DND-41 (cell line): ENCODE measurements around the gene PANK1.

Experiments
- EZH2 ChIP-seq: IDR thresholded peaks from 3 replicates; pipeline ENCODE4 v1.6.1; 2012; ENCODE audit warnings: borderline replicate concordance, low read depth, mild to moderate bottlenecking, moderate library complexity, low read length, inconsistent platforms; ENCODE audit not compliant: severe bottlenecking
- TF ChIP-seq, protein P1 (sequence below): IDR thresholded peaks from 2 replicates; pipeline ENCODE4 v1.5.1; 2012; ENCODE audit warnings: borderline replicate concordance, low read length, moderate library complexity, mild to moderate bottlenecking; ENCODE audit not compliant: poor library complexity, severe bottlenecking; ENCODE audit errors: extremely low read depth

DNA sequence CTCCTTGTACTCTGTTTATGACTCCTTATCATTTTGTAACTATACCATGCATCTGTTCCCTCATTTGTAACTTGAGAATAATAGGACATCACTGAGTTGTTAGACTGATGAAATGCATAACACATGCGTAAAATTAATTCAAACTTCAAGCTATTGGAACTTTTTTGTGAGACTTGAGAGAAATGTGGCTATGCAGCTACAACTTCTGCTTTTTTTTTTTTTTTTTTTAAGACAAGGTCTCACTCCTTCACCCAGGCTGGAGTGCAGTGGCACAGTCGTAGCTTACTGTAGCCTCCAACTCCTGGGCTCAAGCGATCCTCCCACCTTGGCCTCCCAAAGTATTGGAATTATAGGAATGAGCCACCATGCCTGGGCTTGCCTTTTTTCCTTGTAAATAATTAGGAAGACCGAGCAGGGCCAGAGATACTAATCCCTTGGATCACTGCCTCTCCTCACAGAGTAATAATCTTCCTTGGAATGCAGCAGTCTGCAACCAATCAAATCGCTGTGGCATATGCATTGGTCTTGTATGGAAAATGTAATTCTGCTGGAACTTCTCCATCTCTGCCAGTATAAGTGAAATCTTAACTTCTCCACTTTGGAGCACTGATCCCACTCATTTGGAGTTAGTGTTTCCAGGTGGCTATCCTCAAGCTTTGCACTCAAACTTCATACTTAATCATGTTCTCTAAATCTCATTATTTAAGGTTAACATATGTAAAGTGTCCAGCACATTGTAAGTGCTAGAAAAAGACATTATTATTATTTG, 2.0 kb upstream of the PANK1 start:
- TF ChIP-seq, protein P1, sequence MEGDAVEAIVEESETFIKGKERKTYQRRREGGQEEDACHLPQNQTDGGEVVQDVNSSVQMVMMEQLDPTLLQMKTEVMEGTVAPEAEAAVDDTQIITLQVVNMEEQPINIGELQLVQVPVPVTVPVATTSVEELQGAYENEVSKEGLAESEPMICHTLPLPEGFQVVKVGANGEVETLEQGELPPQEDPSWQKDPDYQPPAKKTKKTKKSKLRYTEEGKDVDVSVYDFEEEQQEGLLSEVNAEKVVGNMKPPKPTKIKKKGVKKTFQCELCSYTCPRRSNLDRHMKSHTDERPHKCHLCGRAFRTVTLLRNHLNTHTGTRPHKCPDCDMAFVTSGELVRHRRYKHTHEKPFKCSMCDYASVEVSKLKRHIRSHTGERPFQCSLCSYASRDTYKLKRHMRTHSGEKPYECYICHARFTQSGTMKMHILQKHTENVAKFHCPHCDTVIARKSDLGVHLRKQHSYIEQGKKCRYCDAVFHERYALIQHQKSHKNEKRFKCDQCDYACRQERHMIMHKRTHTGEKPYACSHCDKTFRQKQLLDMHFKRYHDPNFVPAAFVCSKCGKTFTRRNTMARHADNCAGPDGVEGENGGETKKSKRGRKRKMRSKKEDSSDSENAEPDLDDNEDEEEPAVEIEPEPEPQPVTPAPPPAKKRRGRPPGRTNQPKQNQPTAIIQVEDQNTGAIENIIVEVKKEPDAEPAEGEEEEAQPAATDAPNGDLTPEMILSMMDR = no peak
- no peak for TF ChIP-seq EZH2
